Cerebellar cortex (tissue), 1 donor: ENCODE measurements around the gene MXRA8.
A peak's percentile ranks its signal among the peaks of the same experiment; 100 is the strongest.

Experiments
- DNase-seq: peaks from one replicate; pipeline ENCODE4 v3.0.0-alpha.2; 2015; ENCODE audit warnings: low spot score

The MXRA8 gene

GRCh38 chr1:1349256-1350012 lies 8.9 kb downstream of the MXRA8 start, which contains the start of gene DVL1:
TSS of gene DVL1 (minus strand) at chr1:1349418. CDS start at chr1:1349065, 353 bp downstream.
- peak; percentile 42 for DNase-seq

- DNase-seq = no peak
These were observed 9.7 kb downstream of the MXRA8 start for GRCh38 chr1:1348420-1349255.

GRCh38 chr1:1347663-1348419 lies 10.5 kb downstream of the MXRA8 start:
- DNase-seq = peak; percentile 29

- no peak for DNase-seq
These were observed 11.2 kb downstream of the MXRA8 start for GRCh38 chr1:1347026-1347595.

GRCh38 chr1:1346501-1346890 lies 11.9 kb downstream of the MXRA8 start:
- no peak for DNase-seq

GRCh38 chr1:1345860-1346500 lies 12.4 kb downstream of the MXRA8 start:
- no peak for DNase-seq

GRCh38 chr1:1345384-1345783 lies 13.0 kb downstream of the MXRA8 start:
- no peak for DNase-seq

- no peak for DNase-seq
These were observed 13.5 kb downstream of the MXRA8 start for GRCh38 chr1:1344655-1345361.

- no peak for DNase-seq
These were observed 14.4 kb downstream of the MXRA8 start for GRCh38 chr1:1343811-1344421.

GRCh38 chr1:1342584-1343115 lies 15.7 kb downstream of the MXRA8 start:
- DNase-seq = no peak

GRCh38 chr1:1342061-1342562 lies 16.2 kb downstream of the MXRA8 start:
- no peak for DNase-seq

GRCh38 chr1:1341549-1342021 lies 16.8 kb downstream of the MXRA8 start:
- no peak for DNase-seq

GRCh38 chr1:1340791-1341548 lies 17.4 kb downstream of the MXRA8 start:
- DNase-seq = no peak

- no peak for DNase-seq
These were observed 18.2 kb downstream of the MXRA8 start for GRCh38 chr1:1340185-1340584.

- DNase-seq = no peak
These were observed 20.1 kb downstream of the MXRA8 start for GRCh38 chr1:1338278-1338677.

GRCh38 chr1:1337793-1338147 lies 20.6 kb downstream of the MXRA8 start:
- no peak for DNase-seq

- DNase-seq = no peak
These were observed 21.2 kb downstream of the MXRA8 start for GRCh38 chr1:1336931-1337792.

- DNase-seq = no peak
These were observed 21.9 kb downstream of the MXRA8 start for GRCh38 chr1:1336446-1336845.
